ENCODE data around the gene LRRC9.
"Not testable (repeated sequence)": the region's sequence is repeated elsewhere in the genome, so short reads cannot be mapped to it uniquely, and the experiment has no call there.

Gene LRRC9

GRCh38 chr14:59997966-59998365 lies 78.0 kb downstream of the LRRC9 start:
- POLR2A ChIA-PET = no interaction called here
- CTCF ChIA-PET = no interaction called here

GRCh38 chr14:59998564-59998963 lies 78.6 kb downstream of the LRRC9 start:
- TF ChIP-seq CTCF (IDR thresholded peaks at IDR 0.05; ENCODE audit: control extremely low read depth, extremely low read depth, low read depth, missing control alignments) = no peak
- POLR2A ChIA-PET = no interaction called here
- CTCF ChIA-PET = interaction anchor here (2.1 kb wide), 1 partner anchor 34 kb away, joined by 7 read pairs; no protein-coding TSS in a partner anchor
- no peak for DNase-seq (ENCODE audit: extremely low spot score)

More at GRCh38 chr14:59997966-59998365, 78.0 kb downstream of the LRRC9 start:
- DNase-seq (ENCODE audit: extremely low spot score) = no peak
- TF ChIP-seq CTCF (IDR thresholded peaks at IDR 0.05; ENCODE audit: control extremely low read depth, extremely low read depth, low read depth, missing control alignments) = no peak

- no peak for DNase-seq (ENCODE audit: extremely low spot score)
- no peak for TF ChIP-seq CTCF (IDR thresholded peaks at IDR 0.05; ENCODE audit: control extremely low read depth, extremely low read depth, low read depth, missing control alignments)
- ChIA-PET CTCF (no interaction called here), POLR2A (no interaction called here)
These were observed 83.0 kb downstream of the LRRC9 start for GRCh38 chr14:60002819-60003492.

- TF ChIP-seq CTCF (IDR thresholded peaks at IDR 0.05; ENCODE audit: control extremely low read depth, extremely low read depth, low read depth, missing control alignments) = no peak
- CTCF ChIA-PET = interaction anchor here (1.6 kb wide), 1 partner anchor 39 kb away, joined by 5 read pairs; no protein-coding TSS in a partner anchor
- no peak for DNase-seq (ENCODE audit: extremely low spot score)
- POLR2A ChIA-PET = interaction anchor here (0.5 kb wide), 1 partner anchor 52 kb away, joined by 4 read pairs; no protein-coding TSS in a partner anchor
These were observed 84.0 kb downstream of the LRRC9 start for GRCh38 chr14:60003991-60004390.

GRCh38 chr14:60008042-60008441 lies 88.1 kb downstream of the LRRC9 start:
- no peak for DNase-seq (ENCODE audit: extremely low spot score)
- ChIA-PET CTCF (interaction anchor here (1.4 kb wide), 1 partner anchor 9 kb away, joined by 3 read pairs; no protein-coding TSS in a partner anchor), POLR2A (no interaction called here)
- TF ChIP-seq CTCF (IDR thresholded peaks at IDR 0.05; ENCODE audit: control extremely low read depth, extremely low read depth, low read depth, missing control alignments) = no peak

GRCh38 chr14:60010263-60010662 lies 90.3 kb downstream of the LRRC9 start:
- POLR2A ChIA-PET; CTCF ChIA-PET; DNase-seq (ENCODE audit: extremely low spot score): not testable (repeated sequence)

- DNase-seq (ENCODE audit: extremely low spot score) = no peak
These were observed 94.5 kb downstream of the LRRC9 start for GRCh38 chr14:60014402-60014801.

More at GRCh38 chr14:60014402-60014801, 94.5 kb downstream of the LRRC9 start:
- ChIA-PET CTCF (no interaction called here), POLR2A (no interaction called here)
- no peak for TF ChIP-seq CTCF (IDR thresholded peaks at IDR 0.05; ENCODE audit: control extremely low read depth, extremely low read depth, low read depth, missing control alignments)

Measured in GM10248 (cell line).